Measurements from ENCODE around the gene ACO2. TPM values are rescaled to one million over a fixed set of nuclear protein-coding genes. Genes with fewer than 3 reads are reported as not detected.
"Not testable (repeated sequence)": the region's sequence is repeated elsewhere in the genome, so short reads cannot be mapped to it uniquely, and the experiment has no call there.

ACO2 gene
- total RNA-seq, 1 experiment from 2014 or later = 34.3 TPM

GRCh38 chr22:41448189-41448808, 20.6 kb upstream of the ACO2 start:
- peak; percentile 94 for DNase-seq (ENCODE audit: low spot score)

DNA sequence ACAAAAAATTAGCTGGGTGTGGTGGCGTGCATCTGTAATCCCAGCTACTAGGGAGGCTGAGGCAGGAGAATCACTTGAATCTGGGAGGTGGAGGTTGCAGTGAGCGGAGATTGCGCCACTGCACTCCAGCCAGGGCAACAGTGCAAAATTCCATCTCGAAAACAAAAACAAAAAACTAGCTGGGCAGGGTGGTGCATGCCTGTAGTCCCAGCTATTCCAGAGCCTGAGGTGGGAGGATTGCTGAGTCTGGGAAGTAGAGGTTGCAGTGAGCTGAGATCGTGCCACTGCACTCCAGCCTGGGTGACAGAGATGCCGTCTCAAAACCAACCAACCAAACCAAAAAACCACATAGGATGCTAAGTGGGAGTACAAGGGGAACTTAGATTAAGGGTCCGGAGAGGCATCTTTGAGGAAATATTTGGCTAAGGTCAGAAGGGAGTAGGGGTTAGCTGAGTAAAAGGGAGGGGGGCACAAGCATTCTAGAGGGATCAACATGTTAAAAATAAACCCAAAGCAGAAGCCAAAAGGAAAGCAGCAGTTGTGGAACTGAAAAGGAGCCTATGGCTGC, 10.7 kb upstream of the ACO2 start:
- DNase-seq (ENCODE audit: low spot score) = no peak

GRCh38 chr22:41459431-41459830, 9.5 kb upstream of the ACO2 start:
- no peak for DNase-seq (ENCODE audit: low spot score)

DNA sequence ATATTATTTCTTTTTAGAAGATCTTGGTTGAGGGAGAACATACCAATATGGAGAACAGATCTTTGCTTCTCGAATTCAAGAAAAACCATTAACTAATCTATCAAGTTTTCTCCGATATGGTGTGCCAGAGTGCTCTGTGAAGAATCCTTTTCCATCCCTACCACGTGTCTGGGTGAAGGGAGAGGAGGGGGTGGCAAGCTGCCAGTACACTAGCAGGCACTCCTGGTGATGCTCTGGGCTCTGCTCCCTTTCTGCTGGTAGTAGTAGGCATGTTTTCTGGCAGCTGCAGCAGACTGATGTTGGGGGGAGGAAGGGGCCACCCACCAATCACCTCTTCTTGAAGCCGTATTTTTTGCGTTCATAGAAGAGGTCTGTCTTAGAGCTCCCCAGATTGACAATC, 8.8 kb upstream of the ACO2 start:
- not testable (repeated sequence) for DNase-seq (ENCODE audit: low spot score)

GRCh38 chr22:41461901-41462300, 7.0 kb upstream of the ACO2 start:
- no peak for DNase-seq (ENCODE audit: low spot score)

DNA sequence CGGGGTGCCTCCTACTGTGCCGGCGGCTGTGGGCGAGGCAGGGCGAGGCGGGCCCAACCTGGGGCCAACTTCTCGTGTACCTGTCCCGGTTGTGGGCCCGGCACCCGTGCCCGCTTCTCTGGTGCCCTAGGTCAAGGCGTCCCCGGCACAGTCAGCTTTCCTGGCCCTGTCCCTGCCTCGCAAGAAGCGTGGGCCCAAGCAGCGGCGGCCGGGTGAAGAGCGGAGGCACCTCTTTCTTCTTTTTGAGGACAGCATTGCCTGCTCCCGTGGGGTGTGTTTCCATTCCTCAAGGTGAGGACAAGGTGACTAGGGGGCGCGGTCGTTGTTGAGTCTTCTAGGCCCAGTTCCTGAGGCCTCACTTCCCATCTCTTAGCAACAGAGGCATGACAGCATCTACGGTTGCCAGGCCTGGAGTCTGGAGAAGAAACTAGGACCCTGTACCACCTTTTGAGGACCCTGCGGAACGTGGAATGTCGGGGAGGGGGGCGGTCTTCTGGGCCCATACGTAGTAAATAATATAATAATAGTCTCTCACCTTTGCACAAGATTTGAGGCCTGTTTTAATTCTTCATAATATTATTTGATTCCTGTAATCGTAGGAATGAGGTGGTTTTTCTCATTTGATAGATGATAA, 418 bp downstream of the ACO2 start:
- DNase-seq (ENCODE audit: low spot score) = no peak

DNA sequence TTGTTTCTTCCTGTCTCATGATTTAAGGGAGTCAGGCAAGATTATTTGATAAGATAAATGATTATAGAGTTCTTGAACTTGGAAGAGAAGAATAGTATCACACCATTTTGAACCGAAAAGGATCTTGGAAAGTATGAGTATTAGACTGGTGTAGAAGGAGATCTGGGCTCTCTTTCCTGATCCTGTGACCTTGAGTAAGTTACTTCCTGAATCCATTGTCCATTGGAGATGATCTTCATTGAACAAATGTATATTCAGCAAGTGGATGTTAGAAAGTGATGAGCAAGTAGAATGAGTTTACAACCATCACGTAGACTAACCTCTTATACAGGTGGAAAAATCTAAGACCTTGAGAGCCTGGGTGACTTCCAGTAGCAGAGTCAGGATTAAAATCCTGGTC, 2.0 kb downstream of the ACO2 start:
- no peak for DNase-seq (ENCODE audit: low spot score)

GRCh38 chr22:41471568-41471967, 2.7 kb downstream of the ACO2 start:
- DNase-seq (ENCODE audit: low spot score) = no peak

- DNase-seq (ENCODE audit: low spot score) = no peak
Measured at GRCh38 chr22:41474872-41475451, 6.0 kb downstream of the ACO2 start.

GRCh38 chr22:41478473-41478872, 9.6 kb downstream of the ACO2 start:
- no peak for DNase-seq (ENCODE audit: low spot score)

DNA sequence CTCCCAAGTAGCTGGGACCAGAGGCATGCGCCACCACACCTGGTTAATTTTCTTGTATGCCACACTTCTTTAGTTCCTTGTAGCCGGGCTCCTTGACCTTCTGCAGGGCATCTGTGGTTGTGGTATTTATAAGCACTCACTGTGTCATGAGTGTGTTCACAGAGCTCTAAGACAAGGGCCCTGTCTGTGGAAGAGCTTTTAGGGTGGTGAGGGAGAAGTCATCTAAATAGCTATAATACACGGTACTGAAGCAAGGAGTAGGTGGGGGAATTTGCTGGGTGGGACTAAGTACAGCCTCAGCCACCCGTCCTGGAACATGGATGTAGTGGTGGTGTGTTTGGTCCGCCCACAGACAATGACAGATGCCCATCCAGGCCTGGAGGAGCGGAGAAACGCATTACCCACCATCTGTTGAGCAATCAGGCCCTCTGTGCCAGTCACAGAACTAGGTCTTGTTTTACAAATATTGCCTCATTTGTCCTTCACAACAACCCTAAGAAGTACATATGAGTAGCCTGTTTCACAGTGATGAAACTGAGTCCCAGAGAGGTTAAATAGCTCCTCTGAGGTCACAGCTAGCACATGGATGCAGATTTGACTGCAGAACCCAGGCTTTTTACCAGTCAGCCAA, 10.1 kb downstream of the ACO2 start:
- no peak for DNase-seq (ENCODE audit: low spot score)

- peak; percentile 30 for DNase-seq (ENCODE audit: low spot score)
Measured at GRCh38 chr22:41479671-41480396, 10.9 kb downstream of the ACO2 start.

GRCh38 chr22:41480397-41480735, 11.4 kb downstream of the ACO2 start:
- DNase-seq (ENCODE audit: low spot score) = no peak

GRCh38 chr22:41481131-41481830, 12.4 kb downstream of the ACO2 start:
- peak; percentile 36 for DNase-seq (ENCODE audit: low spot score)

DNA sequence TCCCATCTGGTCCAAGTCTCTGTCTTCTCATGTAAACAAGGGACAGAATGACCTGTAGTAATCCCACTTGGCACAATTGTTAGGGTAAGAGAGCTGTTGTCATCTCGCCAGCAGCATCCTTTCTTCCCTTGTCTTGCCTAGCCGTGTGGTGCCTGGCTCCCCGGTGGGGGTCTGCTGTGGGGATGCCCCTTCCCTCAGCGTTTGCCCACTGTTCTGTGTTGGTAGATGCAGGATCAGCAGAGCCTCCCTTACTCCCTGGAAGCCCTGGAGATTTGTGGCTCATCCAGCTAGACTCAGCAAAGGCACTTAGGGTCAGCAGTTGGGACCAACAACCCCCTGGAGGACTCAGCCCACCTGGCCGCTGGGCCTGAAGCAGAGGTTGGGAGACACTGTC, 13.0 kb downstream of the ACO2 start:
- DNase-seq (ENCODE audit: low spot score) = no peak

DNA sequence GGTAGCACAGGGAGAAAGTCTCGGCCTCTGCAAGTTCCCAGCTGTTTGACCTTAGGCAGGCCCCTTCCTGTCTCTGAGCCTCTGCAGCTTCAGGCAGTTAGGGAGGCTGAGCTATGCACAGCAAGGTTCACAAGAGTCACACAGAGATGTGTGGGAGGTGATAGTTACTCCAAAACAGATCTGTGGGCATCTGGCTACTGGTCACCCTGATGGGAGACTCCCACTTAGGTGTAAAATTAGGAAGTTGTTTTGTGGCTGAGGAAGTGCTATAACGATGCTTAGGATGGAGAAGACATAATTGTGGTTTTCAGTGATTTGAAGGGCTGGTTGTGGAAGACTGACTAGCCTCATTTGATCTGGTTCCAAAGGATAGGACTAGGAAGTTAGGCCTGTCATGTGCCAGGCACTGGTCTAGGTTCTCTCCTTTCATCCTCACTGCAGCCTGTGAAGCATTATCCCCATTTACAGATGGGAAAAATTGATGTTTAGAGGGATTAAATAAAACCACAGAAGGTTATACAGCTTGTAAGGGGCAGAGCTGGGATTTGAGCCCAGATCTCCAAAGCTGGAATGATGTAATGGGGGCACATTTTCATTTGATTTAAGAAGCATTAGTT, 13.5 kb downstream of the ACO2 start:
- peak; percentile 16 for DNase-seq (ENCODE audit: low spot score)

DNA sequence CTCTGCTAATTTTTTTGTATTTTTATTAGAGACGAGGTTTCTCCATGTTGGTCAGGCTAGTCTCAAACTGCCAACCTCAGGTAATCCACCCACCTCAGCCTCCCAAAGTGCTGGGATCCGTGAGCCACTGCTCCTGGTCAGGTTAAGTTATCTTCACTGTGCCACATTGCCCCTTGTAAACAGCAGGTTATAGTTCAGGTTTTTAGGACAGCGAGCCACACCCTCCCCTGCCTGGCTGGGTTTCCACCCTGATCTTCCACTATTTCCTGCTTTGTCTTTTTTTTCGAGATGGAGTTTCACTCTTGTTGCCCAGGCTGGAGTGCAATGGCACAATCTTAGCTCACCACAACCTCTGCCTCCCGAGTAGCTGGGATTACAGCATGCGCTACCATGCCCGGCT, 16.1 kb downstream of the ACO2 start:
- no peak for DNase-seq (ENCODE audit: low spot score)

GRCh38 chr22:41487037-41487935, 18.4 kb downstream of the ACO2 start:
- no peak for DNase-seq (ENCODE audit: low spot score)

DNA sequence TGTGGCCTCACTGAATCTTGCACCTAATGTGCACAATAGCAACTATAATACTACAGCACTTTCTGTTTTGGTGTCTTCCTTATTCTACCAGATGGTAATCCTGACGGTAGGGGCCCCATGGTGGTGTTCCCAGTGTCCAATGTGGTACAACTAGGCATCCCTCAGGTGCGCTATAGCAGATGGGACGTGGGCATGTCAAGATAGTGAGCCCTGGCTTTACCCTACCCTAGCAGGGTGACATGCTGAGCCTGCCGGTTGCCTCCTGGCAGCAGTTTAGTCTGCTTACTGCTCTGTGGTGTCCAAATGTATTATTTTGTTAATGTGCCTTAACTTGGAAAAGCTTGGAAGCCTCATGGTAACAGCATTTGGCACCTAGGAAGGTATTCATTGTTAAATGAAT, 19.2 kb downstream of the ACO2 start:
- DNase-seq (ENCODE audit: low spot score) = no peak
